ENCODE measurements around the gene KREMEN1.

The KREMEN1 gene

DNA sequence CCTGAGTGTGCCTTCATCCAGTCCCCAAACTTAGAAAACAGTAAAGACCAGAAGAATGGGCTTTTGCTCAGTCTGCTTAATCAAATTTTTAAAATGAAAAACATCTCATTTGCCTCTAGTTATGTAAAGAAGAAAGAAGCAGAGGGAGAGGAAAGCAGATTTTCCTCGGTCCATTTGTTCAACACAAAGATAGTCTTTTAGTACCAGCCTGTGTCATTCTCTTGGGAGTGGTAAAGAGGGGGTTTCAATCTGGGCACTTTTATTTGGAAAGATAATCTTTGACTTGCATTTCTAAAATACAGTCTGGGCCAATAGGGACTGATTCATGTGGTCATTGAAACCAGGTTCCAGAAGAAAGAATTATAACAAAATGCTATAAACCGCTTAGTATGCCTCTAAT is 29.5 kb downstream of the KREMEN1 start:
- H3K27me3 ChIP-seq (ENCODE audit: insufficient read depth, low read depth): no peaks in the 10 kb centered on the region
- no peak overlapping the region for H3K9ac ChIP-seq
- H3K4me1 ChIP-seq (ENCODE audit: low read depth, poor library complexity, severe bottlenecking): peaks cover 12% of the 10 kb centered on the region
- H3K27ac ChIP-seq: no peak overlapping the region
- no peaks in the 10 kb centered on the region for H3K36me3 ChIP-seq (ENCODE audit: insufficient read depth)
- no peaks in the 10 kb centered on the region for H3K79me2 ChIP-seq (ENCODE audit: insufficient read depth, low read depth)
- H2AFZ ChIP-seq (ENCODE audit: low read depth): no peak overlapping the region
- no peak overlapping the region for H3K4me2 ChIP-seq
- H4K20me1 ChIP-seq (ENCODE audit: insufficient read depth): no peaks in the 10 kb centered on the region
- no peak overlapping the region for H3K4me3 ChIP-seq (IDR thresholded peaks at IDR 0.05; ENCODE audit: insufficient read depth, low read depth, low read length)
- no peak for TF ChIP-seq CTCF (conservative IDR thresholded peaks at IDR 0.05; ENCODE audit: low read depth, low read length)

- Histone ChIP-seq H2AFZ (ENCODE audit: low read depth) (no peak overlapping the region), H3K79me2 (ENCODE audit: insufficient read depth, low read depth) (no peaks in the 10 kb centered on the region), H3K27me3 (ENCODE audit: insufficient read depth, low read depth) (no peaks in the 10 kb centered on the region), H4K20me1 (ENCODE audit: insufficient read depth) (no peaks in the 10 kb centered on the region), H3K4me2 (no peak overlapping the region), H3K4me3 (IDR thresholded peaks at IDR 0.05; ENCODE audit: insufficient read depth, low read depth, low read length) (no peak overlapping the region), H3K4me1 (ENCODE audit: low read depth, poor library complexity, severe bottlenecking) (peaks cover 12% of the 10 kb centered on the region), H3K27ac (no peak overlapping the region), H3K9ac (no peak overlapping the region), H3K36me3 (ENCODE audit: insufficient read depth) (no peaks in the 10 kb centered on the region)
- no peak for TF ChIP-seq CTCF (conservative IDR thresholded peaks at IDR 0.05; ENCODE audit: low read depth, low read length)
Measured at GRCh38 chr22:29103121-29103520, 30.3 kb downstream of the KREMEN1 start.

GRCh38 chr22:29105468-29105867 is 32.6 kb downstream of the KREMEN1 start:
- Histone ChIP-seq H4K20me1 (ENCODE audit: insufficient read depth) (no peaks in the 10 kb centered on the region), H2AFZ (ENCODE audit: low read depth) (no peak overlapping the region), H3K27ac (no peak overlapping the region), H3K36me3 (ENCODE audit: insufficient read depth) (no peaks in the 10 kb centered on the region), H3K4me2 (no peak overlapping the region), H3K4me3 (IDR thresholded peaks at IDR 0.05; ENCODE audit: insufficient read depth, low read depth, low read length) (no peak overlapping the region), H3K79me2 (ENCODE audit: insufficient read depth, low read depth) (no peaks in the 10 kb centered on the region), H3K27me3 (ENCODE audit: insufficient read depth, low read depth) (no peaks in the 10 kb centered on the region), H3K4me1 (ENCODE audit: low read depth, poor library complexity, severe bottlenecking) (peaks cover 12% of the 10 kb centered on the region), H3K9ac (no peak overlapping the region)
- TF ChIP-seq CTCF (conservative IDR thresholded peaks at IDR 0.05; ENCODE audit: low read depth, low read length): no peak

DNA sequence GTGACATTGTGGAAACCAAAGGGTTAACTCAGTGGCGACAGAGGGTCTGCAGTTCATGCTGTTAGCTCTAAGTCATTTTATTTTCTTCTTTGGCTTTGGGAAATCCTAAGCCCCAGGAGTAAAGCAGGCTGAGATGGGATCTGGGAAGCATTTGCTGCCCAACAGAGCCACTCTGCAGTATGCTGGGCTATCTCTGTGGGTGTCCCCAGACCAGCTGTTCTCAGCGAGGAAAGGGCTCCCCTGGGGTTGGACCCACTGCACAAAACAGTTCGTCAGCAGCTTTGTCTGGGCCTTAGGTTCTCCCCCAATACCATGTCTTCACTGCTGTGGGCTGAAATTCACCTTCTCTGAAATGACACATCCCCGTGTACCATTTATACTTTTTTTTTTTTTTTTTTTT is 34.0 kb downstream of the KREMEN1 start:
- peaks cover 12% of the 10 kb centered on the region for H3K4me1 ChIP-seq (ENCODE audit: low read depth, poor library complexity, severe bottlenecking)
- H3K36me3 ChIP-seq (ENCODE audit: insufficient read depth): no peaks in the 10 kb centered on the region
- TF ChIP-seq CTCF (conservative IDR thresholded peaks at IDR 0.05; ENCODE audit: low read depth, low read length): no peak
- no peak overlapping the region for H2AFZ ChIP-seq (ENCODE audit: low read depth)
- H3K9ac ChIP-seq: no peak overlapping the region
- no peaks in the 10 kb centered on the region for H4K20me1 ChIP-seq (ENCODE audit: insufficient read depth)
- H3K27me3 ChIP-seq (ENCODE audit: insufficient read depth, low read depth): no peaks in the 10 kb centered on the region
- no peak overlapping the region for H3K27ac ChIP-seq
- no peak overlapping the region for H3K4me3 ChIP-seq (IDR thresholded peaks at IDR 0.05; ENCODE audit: insufficient read depth, low read depth, low read length)
- no peaks in the 10 kb centered on the region for H3K79me2 ChIP-seq (ENCODE audit: insufficient read depth, low read depth)
- no peak overlapping the region for H3K4me2 ChIP-seq
